Measurements from ENCODE around the gene FBXW8. TPM values are rescaled to one million over a fixed set of nuclear protein-coding genes. Genes with fewer than 3 reads are reported as not detected.

FBXW8 gene
- total RNA-seq, 4 donors from 2014 or later, result 7.4 to 15.4 (median 10.2) TPM

DNA sequence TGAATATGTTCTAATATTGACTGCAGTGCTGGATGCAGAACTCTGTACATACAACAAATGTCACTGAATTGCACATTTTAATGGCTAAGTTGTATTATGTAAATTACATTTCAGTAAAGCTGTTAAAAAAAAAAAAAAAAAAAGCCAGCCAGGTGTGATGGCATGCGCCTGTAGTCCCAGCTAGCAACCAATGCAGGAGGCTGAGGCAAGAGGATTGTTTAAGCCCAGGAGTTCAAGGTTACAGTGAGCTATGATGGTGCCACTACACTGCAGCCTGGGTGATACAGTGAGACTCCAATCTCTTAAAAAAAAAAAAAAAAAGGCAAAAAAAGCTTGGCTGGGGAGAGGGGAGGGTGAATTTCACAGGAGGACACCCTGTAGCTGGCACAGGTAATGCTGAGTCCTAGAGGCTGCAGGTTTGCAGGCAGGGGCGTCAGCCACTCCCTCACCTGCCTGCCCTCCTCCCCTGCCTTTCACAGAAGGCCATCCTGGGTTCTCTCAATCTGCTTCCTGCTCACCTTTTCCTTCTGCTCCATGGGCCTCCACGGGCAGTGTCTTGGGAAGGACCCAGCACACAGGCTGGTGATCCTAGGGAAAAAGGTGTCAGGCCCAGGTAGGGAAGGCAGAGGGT is 147.8 kb downstream of the FBXW8 start:
- Histone ChIP-seq H3K9me3 (no peaks in the 10 kb centered on the region), H3K4me3 (no peak overlapping the region), H3K4me1 (peaks cover 3 to 28% (median 4%) of the 10 kb centered on the region in 3 donors), H3K27me3 (peaks cover 0 to 18% (median 0%) of the 10 kb centered on the region in 4 donors), H3K36me3 (no peaks in the 10 kb centered on the region), H3K27ac (no peak overlapping the region)
- DNase-seq, result no peak
- TF ChIP-seq POLR2A (IDR thresholded peaks at IDR 0.05), result no peak
- TF ChIP-seq, protein P1, sequence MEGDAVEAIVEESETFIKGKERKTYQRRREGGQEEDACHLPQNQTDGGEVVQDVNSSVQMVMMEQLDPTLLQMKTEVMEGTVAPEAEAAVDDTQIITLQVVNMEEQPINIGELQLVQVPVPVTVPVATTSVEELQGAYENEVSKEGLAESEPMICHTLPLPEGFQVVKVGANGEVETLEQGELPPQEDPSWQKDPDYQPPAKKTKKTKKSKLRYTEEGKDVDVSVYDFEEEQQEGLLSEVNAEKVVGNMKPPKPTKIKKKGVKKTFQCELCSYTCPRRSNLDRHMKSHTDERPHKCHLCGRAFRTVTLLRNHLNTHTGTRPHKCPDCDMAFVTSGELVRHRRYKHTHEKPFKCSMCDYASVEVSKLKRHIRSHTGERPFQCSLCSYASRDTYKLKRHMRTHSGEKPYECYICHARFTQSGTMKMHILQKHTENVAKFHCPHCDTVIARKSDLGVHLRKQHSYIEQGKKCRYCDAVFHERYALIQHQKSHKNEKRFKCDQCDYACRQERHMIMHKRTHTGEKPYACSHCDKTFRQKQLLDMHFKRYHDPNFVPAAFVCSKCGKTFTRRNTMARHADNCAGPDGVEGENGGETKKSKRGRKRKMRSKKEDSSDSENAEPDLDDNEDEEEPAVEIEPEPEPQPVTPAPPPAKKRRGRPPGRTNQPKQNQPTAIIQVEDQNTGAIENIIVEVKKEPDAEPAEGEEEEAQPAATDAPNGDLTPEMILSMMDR (IDR thresholded peaks at IDR 0.05), result no peak
- intact Hi-C loops (cut with DNase I), result no loop called here
- WGBS, 2 donors, result 79 to 91% methylated on average over 2 of the region's 3 CpGs

DNA sequence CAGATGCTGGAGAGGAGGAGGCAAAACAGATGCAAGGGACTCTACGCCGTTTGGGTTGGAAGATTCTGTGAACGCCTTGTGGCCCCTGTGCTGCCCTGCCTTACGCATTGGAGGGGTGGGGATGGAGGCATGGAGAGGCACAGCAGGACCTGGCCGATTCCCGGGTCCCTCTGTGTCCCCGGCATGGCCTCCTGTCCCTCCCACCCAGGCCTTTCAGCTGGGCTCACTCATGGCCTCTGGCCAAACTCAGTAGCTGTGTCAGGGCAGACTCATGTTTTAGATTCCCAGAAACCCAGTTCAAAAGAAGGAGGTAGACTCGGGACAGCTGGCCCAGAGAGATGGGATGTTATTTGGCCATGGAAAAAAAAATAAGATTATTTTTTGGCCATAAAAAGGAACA is 148.4 kb downstream of the FBXW8 start:
- H3K4me3 ChIP-seq, result no peak overlapping the region
- 66% methylated on average over 8 of the region's 8 CpGs for WGBS, 2 donors
- no peak for DNase-seq
- no peak for TF ChIP-seq POLR2A (IDR thresholded peaks at IDR 0.05)
- TF ChIP-seq, protein P1 (IDR thresholded peaks at IDR 0.05), result no peak
- intact Hi-C loops (cut with DNase I), result no loop called here
- peaks cover 0 to 18% (median 0%) of the 10 kb centered on the region in 4 donors for H3K27me3 ChIP-seq
- no peak overlapping the region for H3K27ac ChIP-seq
- peaks cover 3 to 28% (median 4%) of the 10 kb centered on the region in 3 donors for H3K4me1 ChIP-seq
- no peaks in the 10 kb centered on the region for H3K36me3 ChIP-seq
- H3K9me3 ChIP-seq, result no peaks in the 10 kb centered on the region

DNA sequence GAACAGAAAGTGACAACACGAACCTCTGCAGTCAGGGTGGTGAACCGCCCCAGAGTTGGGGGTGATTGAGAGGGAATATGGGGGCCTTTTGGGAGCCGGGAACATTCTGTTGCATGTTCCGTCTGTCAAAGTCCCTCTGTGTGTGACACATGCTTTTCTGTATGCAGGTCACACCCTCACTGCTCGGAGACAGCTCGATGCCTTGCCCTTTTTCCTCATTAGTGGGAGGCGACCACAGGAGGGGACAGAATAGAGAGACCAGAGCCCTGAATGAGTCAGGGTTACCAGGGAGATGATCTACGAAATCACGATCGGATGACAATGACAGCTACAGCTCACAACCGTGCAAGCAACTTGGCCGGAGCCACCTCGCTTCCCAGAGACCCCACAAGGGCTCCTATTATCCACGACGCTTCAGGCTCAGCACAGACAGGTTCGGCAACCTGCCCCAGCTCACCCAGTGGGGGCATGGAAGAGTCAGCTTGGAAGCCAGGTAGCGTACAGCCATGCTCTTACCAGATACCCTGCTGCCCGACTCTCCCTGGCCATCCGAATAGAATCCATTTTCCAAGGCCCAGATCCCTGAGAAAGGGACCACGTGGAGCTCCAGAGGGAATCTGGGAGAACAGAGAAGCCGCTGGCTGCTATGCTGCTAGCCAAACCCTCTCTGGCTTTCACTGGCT is 149.6 kb downstream of the FBXW8 start:
- 29 to 56% methylated on average over 16 to 17 of the region's 21 CpGs for WGBS, 2 donors
- intact Hi-C loops (cut with DNase I), result no loop called here
- H3K4me3 ChIP-seq, result no peak overlapping the region
- no peak for DNase-seq
- H3K36me3 ChIP-seq, result no peaks in the 10 kb centered on the region
- H3K27me3 ChIP-seq, result peaks cover 0 to 18% (median 0%) of the 10 kb centered on the region in 4 donors
- TF ChIP-seq POLR2A (IDR thresholded peaks at IDR 0.05), result no peak
- TF ChIP-seq, protein P1 (IDR thresholded peaks at IDR 0.05), result no peak
- H3K27ac ChIP-seq, result peak overlapping the region in 1 of 4 donors; percentile 21
- no peaks in the 10 kb centered on the region for H3K9me3 ChIP-seq
- peaks cover 3 to 28% (median 4%) of the 10 kb centered on the region in 3 donors for H3K4me1 ChIP-seq

DNA sequence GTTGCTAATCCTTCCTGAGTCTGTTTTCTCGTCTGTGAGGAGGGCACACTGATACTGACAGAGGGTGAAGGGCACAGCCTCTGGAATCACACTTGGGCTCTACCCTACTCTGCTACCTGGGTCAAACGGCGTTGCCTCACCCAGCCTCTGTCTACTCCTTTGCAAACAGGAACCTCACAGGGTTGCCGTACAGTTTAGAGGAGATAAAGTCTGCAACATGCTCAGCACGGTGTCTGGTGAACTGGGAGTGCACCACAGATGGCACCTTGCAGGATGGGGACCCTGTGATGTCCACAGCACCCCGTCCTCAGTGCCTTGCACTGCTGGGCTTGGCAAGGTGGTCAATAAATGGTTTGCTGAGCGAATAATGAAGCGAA is 150.2 kb downstream of the FBXW8 start:
- TF ChIP-seq POLR2A (IDR thresholded peaks at IDR 0.05), result no peak
- TF ChIP-seq, protein P1 (IDR thresholded peaks at IDR 0.05), result no peak
- Histone ChIP-seq H3K4me3 (no peak overlapping the region), H3K9me3 (no peaks in the 10 kb centered on the region), H3K4me1 (peaks cover 3 to 28% (median 4%) of the 10 kb centered on the region in 3 donors), H3K27ac (peak overlapping the region in 1 of 4 donors; percentile 21), H3K36me3 (no peaks in the 10 kb centered on the region), H3K27me3 (peaks cover 0 to 18% (median 0%) of the 10 kb centered on the region in 4 donors)
- intact Hi-C loops (cut with DNase I), result no loop called here
- 59 to 60% methylated on average over 1 to 4 of the region's 8 CpGs for WGBS, 2 donors
- DNase-seq, result no peak

DNA sequence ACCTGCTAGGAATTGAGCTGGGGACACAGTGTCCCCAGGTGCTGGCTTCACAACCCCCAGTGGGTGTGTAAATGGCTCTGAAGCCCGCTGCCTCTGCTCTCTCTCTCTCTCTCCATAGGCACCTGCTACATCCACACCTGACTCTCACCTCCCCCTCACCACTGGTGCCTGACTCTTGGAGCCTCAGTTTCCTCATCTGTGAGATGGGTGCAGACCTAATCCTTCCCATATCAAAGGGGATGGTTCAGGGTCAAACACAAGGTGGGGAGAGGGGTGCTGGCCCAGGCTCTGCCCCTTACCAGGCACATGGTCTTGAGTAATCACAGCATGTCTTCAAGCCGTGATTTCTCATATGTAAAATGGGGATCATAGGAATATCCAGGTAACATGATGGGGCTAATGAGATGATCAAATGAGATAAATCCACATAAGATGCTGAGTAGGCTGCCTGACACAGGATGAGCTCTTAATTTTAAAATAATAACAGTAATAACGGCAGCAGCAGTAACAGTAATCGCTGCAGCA is 150.9 kb downstream of the FBXW8 start:
- Histone ChIP-seq H3K36me3 (no peaks in the 10 kb centered on the region), H3K4me3 (no peak overlapping the region), H3K27me3 (peaks cover 0 to 18% (median 0%) of the 10 kb centered on the region in 4 donors), H3K4me1 (peaks cover 3 to 28% (median 4%) of the 10 kb centered on the region in 3 donors), H3K9me3 (no peaks in the 10 kb centered on the region), H3K27ac (no peak overlapping the region)
- TF ChIP-seq, protein P1 (IDR thresholded peaks at IDR 0.05), result no peak
- no peak for TF ChIP-seq POLR2A (IDR thresholded peaks at IDR 0.05)
- DNase-seq, result no peak
- intact Hi-C loops (cut with DNase I), result no loop called here
- 79 to 89% methylated on average over 2 to 3 of the region's 4 CpGs for WGBS, 2 donors

Measured in esophagus squamous epithelium (tissue), 5 donors.